Measurements from ENCODE around the gene ZNF181.
"Not testable (repeated sequence)": the region's sequence is repeated elsewhere in the genome, so short reads cannot be mapped to it uniquely, and the experiment has no call there.

DNA sequence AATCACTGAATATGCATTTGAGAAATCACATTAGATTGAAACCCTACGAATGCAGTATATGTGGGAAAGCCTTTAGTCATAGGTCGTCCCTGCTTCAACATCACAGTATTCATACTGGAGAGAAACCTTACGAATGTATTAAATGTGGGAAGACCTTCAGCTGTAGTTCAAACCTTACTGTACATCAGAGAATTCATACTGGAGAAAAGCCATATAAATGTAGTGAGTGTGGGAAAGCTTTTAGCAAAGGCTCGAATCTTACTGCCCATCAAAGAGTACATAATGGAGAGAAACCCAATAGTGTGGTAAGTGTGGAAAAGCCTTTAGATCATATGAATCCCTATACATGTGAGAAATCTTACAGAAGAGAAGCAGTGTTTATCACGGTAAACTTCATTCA lies 48.8 kb upstream of the ZNF181 start:
- not testable (repeated sequence) for TF ChIP-seq POLR2AphosphoS5 (IDR thresholded peaks at IDR 0.05; ENCODE audit: insufficient read depth in 1 of 2, low read depth in 1 of 2); CTCF (IDR thresholded peaks at IDR 0.05); POLR2A (IDR thresholded peaks at IDR 0.05)
